IgD-negative memory B cell (primary cell): ENCODE data around the gene KLHDC8A. TPM values are rescaled to one million over a fixed set of nuclear protein-coding genes. Genes with fewer than 3 reads are reported as not detected.
A peak's percentile ranks its signal among the peaks of the same experiment; 100 is the strongest.

Source experiments
- H3K27ac Mint-ChIP-seq, 3 donors: one replicate each; pipeline ENCODE4 v1.8.0; 2020 to 2022; ENCODE audit warnings: mild to moderate bottlenecking in 3 of 3, mixed read lengths in 3 of 3, moderate library complexity in 1 of 3
- H3K27me3 Mint-ChIP-seq: one replicate; pipeline ENCODE4 v1.8.0; 2021; ENCODE audit warnings: mixed read lengths
- H3K36me3 Mint-ChIP-seq: one replicate; pipeline ENCODE4 v1.8.0; 2020; ENCODE audit warnings: mild to moderate bottlenecking, mixed read lengths
- H3K4me1 Mint-ChIP-seq, 3 donors: one replicate each; pipeline ENCODE4 v1.8.0; 2020 to 2022; ENCODE audit warnings: mixed read lengths in 3 of 3, mild to moderate bottlenecking in 1 of 3
- H3K4me3 Mint-ChIP-seq, 4 donors: one replicate each; pipeline ENCODE4 v1.8.0; 2020 to 2022; ENCODE audit warnings: mild to moderate bottlenecking in 4 of 4, mixed read lengths in 4 of 4, moderate library complexity in 3 of 4
- H3K9me3 Mint-ChIP-seq, 3 donors: one replicate each; pipeline ENCODE4 v1.8.0; 2020 to 2021; ENCODE audit warnings: mixed read lengths in 3 of 3, mild to moderate bottlenecking in 1 of 3
- polyA plus RNA-seq: library from polyadenylated mRNA; unstranded; fragments of 300-500 nt; fragmentation: Illumina TruSeq; gene quantifications from one replicate; pipeline ENCODE4 v1.2.3, GENCODE V29; 2021

KLHDC8A gene
- polyA plus RNA-seq, 1 donor from 2014 or later, result 0.20 TPM

GRCh38 chr1:205321959-205322283 is 34.8 kb downstream of the KLHDC8A start:
- Mint-ChIP-seq H3K4me3 (peak overlapping the region; percentile 88 to 100 (median 96)), H3K4me1 (peaks cover 23 to 54% (median 44%) of the 10 kb centered on the region in 3 donors), H3K9me3 (peaks cover 0 to 1% (median 0%) of the 10 kb centered on the region in 3 donors), H3K36me3 (peaks cover 2% of the 10 kb centered on the region), H3K27me3 (peaks cover 6% of the 10 kb centered on the region), H3K27ac (peak overlapping the region in 2 of 3 donors; percentile 95 to 99)

DNA sequence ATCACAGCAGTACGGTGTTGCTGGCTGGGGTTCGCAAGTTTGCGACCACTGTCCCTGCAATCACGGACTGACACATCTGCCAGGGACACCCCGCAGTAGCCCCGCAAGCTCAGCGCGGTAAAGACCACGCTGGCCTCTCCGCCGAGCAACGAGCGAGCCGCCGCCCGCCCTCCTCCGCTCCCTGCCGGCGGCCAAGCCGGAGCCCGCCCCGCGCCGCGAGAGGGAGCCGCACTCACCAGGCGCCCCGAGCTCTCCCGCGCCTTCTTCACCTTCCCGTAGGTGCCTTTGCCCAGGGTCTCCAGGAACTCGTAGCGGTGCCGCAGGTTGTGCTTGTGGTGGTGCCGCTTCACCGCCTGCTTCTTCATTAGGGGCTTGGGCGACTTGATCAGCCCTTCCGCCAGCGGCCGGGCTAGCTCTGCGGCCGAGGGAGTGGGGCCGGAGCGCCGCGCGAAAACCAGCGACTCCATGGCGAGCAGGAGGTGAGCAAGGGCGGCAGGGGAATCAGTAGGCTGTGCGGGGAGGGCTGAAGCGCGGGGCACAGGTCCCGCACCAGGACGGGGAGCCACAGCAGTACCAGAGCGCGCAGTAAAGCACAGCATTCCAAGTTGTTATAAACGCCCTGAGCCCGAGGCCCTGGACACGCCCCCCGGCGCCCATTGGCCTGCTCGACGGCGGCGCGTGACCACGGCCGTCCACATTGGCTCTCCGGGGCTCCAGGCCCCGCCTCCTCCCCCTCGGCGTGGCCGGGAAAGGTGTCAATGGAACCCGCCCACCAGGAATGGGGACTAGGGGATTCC is 35.4 kb downstream of the KLHDC8A start, which contains the start of gene NUAK2:
Gene NUAK2 (minus strand): TSS at position 584 of the 797 bp plus-strand sequence. CDS start 117 bp downstream, at position 467.
- H3K36me3 Mint-ChIP-seq, result peaks cover 2% of the 10 kb centered on the region
- peaks cover 4% of the 10 kb centered on the region for H3K27me3 Mint-ChIP-seq
- H3K9me3 Mint-ChIP-seq, result peaks cover 0 to 1% (median 0%) of the 10 kb centered on the region in 3 donors
- H3K4me1 Mint-ChIP-seq, result peaks cover 28 to 60% (median 49%) of the 10 kb centered on the region in 3 donors
- peak within 1 kb of the TSS; percentile 95 to 99 (median 97) for H3K27ac Mint-ChIP-seq
- H3K4me3 Mint-ChIP-seq, result peak within 1 kb of the TSS; percentile 88 to 100 (median 96)

- H3K27ac Mint-ChIP-seq, result peak overlapping the region; percentile 85 to 99 (median 95)
- peaks cover 2% of the 10 kb centered on the region for H3K36me3 Mint-ChIP-seq
- peaks cover 39 to 63% (median 51%) of the 10 kb centered on the region in 3 donors for H3K4me1 Mint-ChIP-seq
- H3K27me3 Mint-ChIP-seq, result no peaks in the 10 kb centered on the region
- peaks cover 0 to 1% (median 0%) of the 10 kb centered on the region in 3 donors for H3K9me3 Mint-ChIP-seq
- H3K4me3 Mint-ChIP-seq, result peak overlapping the region; percentile 88 to 100 (median 96)
Observed at GRCh38 chr1:205319081-205320018, 37.4 kb downstream of the KLHDC8A start.

- H3K9me3 Mint-ChIP-seq, result peaks cover 0 to 1% (median 0%) of the 10 kb centered on the region in 3 donors
- no peaks in the 10 kb centered on the region for H3K27me3 Mint-ChIP-seq
- H3K4me1 Mint-ChIP-seq, result peaks cover 46 to 62% (median 50%) of the 10 kb centered on the region in 3 donors
- peak overlapping the region; percentile 88 to 100 (median 96) for H3K4me3 Mint-ChIP-seq
- peaks cover 2% of the 10 kb centered on the region for H3K36me3 Mint-ChIP-seq
- H3K27ac Mint-ChIP-seq, result peak overlapping the region; percentile 85 to 95 (median 88)
Observed at GRCh38 chr1:205318231-205318991, 38.3 kb downstream of the KLHDC8A start.

GRCh38 chr1:205317311-205317917 is 39.3 kb downstream of the KLHDC8A start:
- no peaks in the 10 kb centered on the region for H3K27me3 Mint-ChIP-seq
- peaks cover 56 to 69% (median 57%) of the 10 kb centered on the region in 3 donors for H3K4me1 Mint-ChIP-seq
- H3K9me3 Mint-ChIP-seq, result peaks cover 0 to 1% (median 0%) of the 10 kb centered on the region in 3 donors
- peak overlapping the region; percentile 82 to 97 (median 95) for H3K27ac Mint-ChIP-seq
- peaks cover 2% of the 10 kb centered on the region for H3K36me3 Mint-ChIP-seq
- peak overlapping the region; percentile 88 to 100 (median 96) for H3K4me3 Mint-ChIP-seq

GRCh38 chr1:205316161-205316566 is 40.6 kb downstream of the KLHDC8A start:
- Mint-ChIP-seq H3K4me1 (peaks cover 64 to 76% (median 66%) of the 10 kb centered on the region in 3 donors), H3K4me3 (peak overlapping the region; percentile 57 to 96 (median 91)), H3K9me3 (no peaks in the 10 kb centered on the region), H3K36me3 (peaks cover 7% of the 10 kb centered on the region), H3K27ac (peak overlapping the region; percentile 82 to 97 (median 95)), H3K27me3 (no peaks in the 10 kb centered on the region)

GRCh38 chr1:205315008-205315618 is 41.6 kb downstream of the KLHDC8A start:
- peak overlapping the region; percentile 95 to 98 (median 97) for H3K27ac Mint-ChIP-seq

DNA sequence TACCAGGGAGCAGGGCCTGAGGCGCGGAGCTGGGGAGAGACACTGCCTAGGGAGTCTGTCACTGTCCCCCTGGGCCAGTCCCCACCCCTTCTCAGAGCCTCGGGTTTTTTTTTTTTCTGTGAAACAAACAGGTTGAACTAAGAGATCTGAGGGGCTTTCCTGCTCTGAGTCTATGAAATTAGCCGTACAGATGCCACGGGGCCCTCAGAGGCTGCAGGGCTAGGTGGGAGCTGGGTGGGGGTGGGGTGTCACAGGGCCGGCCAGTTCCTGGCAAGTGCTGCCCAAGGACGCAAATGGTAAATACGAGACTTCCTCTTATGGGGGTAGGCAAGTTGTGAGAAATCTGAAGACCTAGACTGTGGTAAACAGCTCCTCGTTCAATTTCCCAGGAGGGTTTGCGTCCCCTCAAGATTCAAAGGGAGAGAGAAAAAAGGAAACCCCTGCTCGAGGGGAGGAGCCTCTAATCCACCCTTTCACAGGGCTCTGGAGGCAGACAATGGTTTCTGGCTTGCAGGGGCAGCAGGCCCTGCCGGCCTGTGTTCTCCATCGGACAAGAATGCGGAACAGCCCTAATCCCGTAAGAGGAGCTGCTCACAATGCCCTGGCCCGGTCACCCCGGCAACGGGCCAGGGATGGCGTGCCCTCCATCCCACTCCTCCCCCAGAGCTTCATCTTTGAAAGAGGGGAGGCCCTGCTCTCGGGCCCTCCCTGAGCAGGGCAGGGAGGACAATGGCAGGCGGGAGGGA is 43.0 kb downstream of the KLHDC8A start:
- Mint-ChIP-seq H3K9me3 (no peaks in the 10 kb centered on the region), H3K27me3 (no peaks in the 10 kb centered on the region), H3K4me3 (peak overlapping the region; percentile 85 to 96 (median 92)), H3K4me1 (peaks cover 71 to 78% (median 76%) of the 10 kb centered on the region in 3 donors), H3K27ac (peak overlapping the region; percentile 95 to 98 (median 97)), H3K36me3 (peaks cover 8% of the 10 kb centered on the region)

More at GRCh38 chr1:205315008-205315618, 41.6 kb downstream of the KLHDC8A start:
- H3K27me3 Mint-ChIP-seq, result no peaks in the 10 kb centered on the region
- peak overlapping the region; percentile 85 to 96 (median 92) for H3K4me3 Mint-ChIP-seq
- H3K4me1 Mint-ChIP-seq, result peaks cover 72 to 81% (median 76%) of the 10 kb centered on the region in 3 donors
- no peaks in the 10 kb centered on the region for H3K9me3 Mint-ChIP-seq
- H3K36me3 Mint-ChIP-seq, result peaks cover 8% of the 10 kb centered on the region

- H3K27ac Mint-ChIP-seq, result peak overlapping the region; percentile 95 to 98 (median 97)
- H3K4me1 Mint-ChIP-seq, result peaks cover 69 to 71% (median 71%) of the 10 kb centered on the region in 3 donors
- no peaks in the 10 kb centered on the region for H3K9me3 Mint-ChIP-seq
- peak overlapping the region; percentile 85 to 96 (median 92) for H3K4me3 Mint-ChIP-seq
- peaks cover 8% of the 10 kb centered on the region for H3K36me3 Mint-ChIP-seq
- H3K27me3 Mint-ChIP-seq, result no peaks in the 10 kb centered on the region
Observed at GRCh38 chr1:205312866-205313562, 43.7 kb downstream of the KLHDC8A start.

- Mint-ChIP-seq H3K9me3 (no peaks in the 10 kb centered on the region), H3K27ac (peak overlapping the region; percentile 92 to 97 (median 95)), H3K36me3 (peaks cover 8% of the 10 kb centered on the region), H3K4me3 (peak overlapping the region; percentile 66 to 94 (median 84)), H3K4me1 (peaks cover 51 to 60% (median 56%) of the 10 kb centered on the region in 3 donors), H3K27me3 (no peaks in the 10 kb centered on the region)
Observed at GRCh38 chr1:205310976-205311704, 45.6 kb downstream of the KLHDC8A start.

- peaks cover 40 to 52% (median 48%) of the 10 kb centered on the region in 3 donors for H3K4me1 Mint-ChIP-seq
- peak overlapping the region; percentile 92 to 97 (median 95) for H3K27ac Mint-ChIP-seq
- peak overlapping the region in 2 of 4 donors; percentile 41 to 90 for H3K4me3 Mint-ChIP-seq
Observed at GRCh38 chr1:205309741-205310140, 47.0 kb downstream of the KLHDC8A start.

More at GRCh38 chr1:205309741-205310140, 47.0 kb downstream of the KLHDC8A start:
- Mint-ChIP-seq H3K27me3 (no peaks in the 10 kb centered on the region), H3K36me3 (peaks cover 8% of the 10 kb centered on the region), H3K9me3 (no peaks in the 10 kb centered on the region)
